Adipocyte (in vitro differentiated cells): Measurements from ENCODE around the gene MSH5.

Source experiments
- DNase-seq: peaks from one replicate; pipeline ENCODE4 v3.0.0-alpha.2; 2015; ENCODE audit warnings: low read depth
- H3K27me3 ChIP-seq: replicated peaks from 2 replicates; pipeline ENCODE4 v1.7.0; 2013; ENCODE audit warnings: mild to moderate bottlenecking, low read length, moderate library complexity; ENCODE audit not compliant: control insufficient read depth, insufficient read depth
- H3K36me3 ChIP-seq: 2 replicates; pipeline ENCODE4 v1.7.0; 2013; ENCODE audit warnings: low read length, mild to moderate bottlenecking, moderate library complexity; ENCODE audit not compliant: control insufficient read depth, insufficient read depth, severe bottlenecking
- H3K4me1 ChIP-seq: 2 replicates; pipeline ENCODE4 v1.7.0; 2013; ENCODE audit warnings: mild to moderate bottlenecking, low read length, moderate library complexity; ENCODE audit not compliant: control insufficient read depth, insufficient read depth
- H3K4me3 ChIP-seq: 2 replicates; pipeline ENCODE4 v1.7.0; 2013; ENCODE audit warnings: mild to moderate bottlenecking, low read length, moderate library complexity
- H3K9ac ChIP-seq: 2 replicates; pipeline ENCODE4 v1.7.0; 2013; ENCODE audit warnings: mild to moderate bottlenecking, low read length, moderate library complexity
- H3K9me3 ChIP-seq: 2 replicates; pipeline ENCODE4 v1.7.0; 2013; ENCODE audit warnings: mild to moderate bottlenecking, low read length, moderate library complexity; ENCODE audit not compliant: control insufficient read depth

The MSH5 gene

GRCh38 chr6:31764198-31764597, 24.4 kb downstream of the MSH5 start:
- Histone ChIP-seq H3K36me3 (no peaks in the 10 kb centered on the region), H3K9ac (no peak overlapping the region), H3K27me3 (peaks cover 7% of the 10 kb centered on the region), H3K4me3 (no peak overlapping the region), H3K9me3 (no peaks in the 10 kb centered on the region), H3K4me1 (no peaks in the 10 kb centered on the region)
- no peak for DNase-seq

- Histone ChIP-seq H3K4me1 (no peaks in the 10 kb centered on the region), H3K9ac (no peak overlapping the region)
Measured at GRCh38 chr6:31765559-31765909, 25.7 kb downstream of the MSH5 start.

GRCh38 chr6:31765910-31766794, 26.3 kb downstream of the MSH5 start:
- Histone ChIP-seq H3K9me3 (no peaks in the 10 kb centered on the region), H3K36me3 (no peaks in the 10 kb centered on the region), H3K4me3 (peak overlapping the region; percentile 33), H3K27me3 (peaks cover 7% of the 10 kb centered on the region), H3K4me1 (no peaks in the 10 kb centered on the region), H3K9ac (no peak overlapping the region)
- peak; percentile 38 for DNase-seq

More at GRCh38 chr6:31765559-31765909, 25.7 kb downstream of the MSH5 start:
- H3K36me3 ChIP-seq = no peaks in the 10 kb centered on the region
- no peak for DNase-seq
- peaks cover 7% of the 10 kb centered on the region for H3K27me3 ChIP-seq
- H3K9me3 ChIP-seq = no peaks in the 10 kb centered on the region
- no peak overlapping the region for H3K4me3 ChIP-seq

GRCh38 chr6:31767096-31767645, 27.4 kb downstream of the MSH5 start:
- DNase-seq = no peak
- Histone ChIP-seq H3K9me3 (no peaks in the 10 kb centered on the region), H3K4me1 (no peaks in the 10 kb centered on the region), H3K9ac (no peak overlapping the region), H3K4me3 (no peak overlapping the region), H3K36me3 (no peaks in the 10 kb centered on the region), H3K27me3 (peaks cover 7% of the 10 kb centered on the region)

GRCh38 chr6:31768363-31769257, 28.8 kb downstream of the MSH5 start:
- Histone ChIP-seq H3K27me3 (peaks cover 7% of the 10 kb centered on the region), H3K4me1 (no peaks in the 10 kb centered on the region), H3K9me3 (no peaks in the 10 kb centered on the region), H3K4me3 (no peak overlapping the region), H3K9ac (no peak overlapping the region), H3K36me3 (no peaks in the 10 kb centered on the region)
- no peak for DNase-seq

- no peaks in the 10 kb centered on the region for H3K4me1 ChIP-seq
- DNase-seq = peak; percentile 42
- no peaks in the 10 kb centered on the region for H3K36me3 ChIP-seq
- peaks cover 7% of the 10 kb centered on the region for H3K27me3 ChIP-seq
- H3K9me3 ChIP-seq = no peaks in the 10 kb centered on the region
- no peak overlapping the region for H3K4me3 ChIP-seq
- H3K9ac ChIP-seq = no peak overlapping the region
Measured at GRCh38 chr6:31769684-31770371, 30.0 kb downstream of the MSH5 start.

GRCh38 chr6:31770860-31771259, 31.1 kb downstream of the MSH5 start:
- no peak overlapping the region for H3K9ac ChIP-seq
- DNase-seq = no peak
- no peak overlapping the region for H3K4me3 ChIP-seq
- H3K9me3 ChIP-seq = no peaks in the 10 kb centered on the region
- H3K27me3 ChIP-seq = peaks cover 6% of the 10 kb centered on the region
- H3K36me3 ChIP-seq = no peaks in the 10 kb centered on the region
- no peaks in the 10 kb centered on the region for H3K4me1 ChIP-seq

- H3K9me3 ChIP-seq = no peaks in the 10 kb centered on the region
- H3K4me1 ChIP-seq = peaks cover 3% of the 10 kb centered on the region
- no peak overlapping the region for H3K4me3 ChIP-seq
- H3K27me3 ChIP-seq = peaks cover 3% of the 10 kb centered on the region
- H3K9ac ChIP-seq = no peak overlapping the region
- H3K36me3 ChIP-seq = no peaks in the 10 kb centered on the region
- DNase-seq = no peak
Measured at GRCh38 chr6:31771992-31772358, 32.2 kb downstream of the MSH5 start.

- Histone ChIP-seq H3K4me1 (peaks cover 8% of the 10 kb centered on the region), H3K27me3 (no peaks in the 10 kb centered on the region), H3K36me3 (peaks cover 24% of the 10 kb centered on the region), H3K9ac (no peak overlapping the region), H3K9me3 (no peaks in the 10 kb centered on the region), H3K4me3 (no peak overlapping the region)
- DNase-seq = no peak
Measured at GRCh38 chr6:31775184-31775583, 35.4 kb downstream of the MSH5 start.

GRCh38 chr6:31775633-31776484, 36.1 kb downstream of the MSH5 start:
- Histone ChIP-seq H3K27me3 (no peaks in the 10 kb centered on the region), H3K4me3 (no peak overlapping the region), H3K9me3 (no peaks in the 10 kb centered on the region), H3K4me1 (peaks cover 8% of the 10 kb centered on the region), H3K9ac (no peak overlapping the region), H3K36me3 (peaks cover 31% of the 10 kb centered on the region)
- no peak for DNase-seq
